Measurements from ENCODE around the gene TRAPPC12.
"Not testable (repeated sequence)": the region's sequence is repeated elsewhere in the genome, so short reads cannot be mapped to it uniquely, and the experiment has no call there.

TRAPPC12 gene

DNA sequence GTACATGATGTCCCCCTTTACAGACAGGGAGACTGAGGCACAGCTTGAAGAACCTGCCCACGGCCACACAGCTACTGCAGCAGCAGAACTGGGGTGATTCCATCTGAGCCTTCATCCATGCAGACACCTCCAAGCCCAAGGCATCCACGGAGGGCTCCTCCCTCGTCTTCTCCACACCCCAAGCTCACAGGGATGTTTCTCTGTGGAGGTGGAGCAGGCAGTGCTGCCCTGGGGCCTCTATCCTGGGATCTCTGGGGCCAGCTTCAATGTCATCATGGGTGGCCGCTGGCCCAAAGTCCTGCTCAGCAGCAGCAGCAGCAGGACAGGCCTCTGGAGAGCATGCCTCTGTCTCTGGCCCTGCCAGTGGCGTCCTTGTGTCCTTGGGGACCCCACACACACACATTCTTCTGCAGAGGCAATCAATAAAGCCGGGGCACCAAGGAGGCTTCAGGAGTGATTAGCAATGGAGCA is 108.6 kb downstream of the TRAPPC12 start:
- DNase-seq: no peak

DNA sequence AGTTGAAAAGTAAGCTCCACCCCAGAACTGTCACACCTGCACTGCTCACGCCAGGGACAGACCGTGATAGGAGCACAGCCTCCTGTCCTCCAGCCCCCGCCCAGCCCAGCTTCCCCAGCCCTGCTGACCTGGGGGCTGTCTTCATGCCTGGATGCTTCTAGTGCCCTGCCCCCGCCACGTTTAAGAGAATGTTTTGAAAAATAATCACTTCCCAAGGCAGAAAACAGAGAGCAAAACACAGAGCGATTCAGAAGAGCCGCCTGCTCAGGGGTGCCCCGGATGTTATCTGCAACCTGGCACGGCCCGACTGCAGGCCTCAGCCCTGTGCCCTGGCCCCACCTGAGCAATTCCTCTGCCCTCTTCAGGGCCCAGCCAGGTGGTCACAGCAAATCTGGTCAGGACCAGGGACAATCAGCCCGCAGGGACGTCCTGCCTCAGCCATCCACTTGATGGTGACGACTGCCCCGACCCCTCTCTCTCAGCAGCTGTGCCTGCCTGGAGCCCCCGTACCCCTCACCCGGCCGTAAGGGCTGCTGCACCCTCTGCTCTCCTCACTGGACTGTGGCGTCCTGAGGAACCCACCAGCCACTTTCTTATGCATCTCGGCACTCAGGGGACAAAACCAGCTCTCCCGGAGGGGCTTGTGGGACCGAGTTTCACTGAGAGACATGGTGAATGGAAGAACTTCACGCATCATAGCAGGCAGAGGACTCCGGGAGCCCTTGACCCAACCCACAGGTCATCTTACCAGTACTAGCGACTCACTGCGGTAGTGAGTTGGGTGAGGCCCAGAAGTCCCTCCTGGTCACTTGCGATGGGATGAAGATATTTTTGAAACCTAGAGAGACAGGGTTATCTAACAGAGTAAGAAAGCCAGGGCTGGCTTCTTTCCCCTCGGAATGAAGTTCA is 109.6 kb downstream of the TRAPPC12 start:
- no peak for DNase-seq

DNA sequence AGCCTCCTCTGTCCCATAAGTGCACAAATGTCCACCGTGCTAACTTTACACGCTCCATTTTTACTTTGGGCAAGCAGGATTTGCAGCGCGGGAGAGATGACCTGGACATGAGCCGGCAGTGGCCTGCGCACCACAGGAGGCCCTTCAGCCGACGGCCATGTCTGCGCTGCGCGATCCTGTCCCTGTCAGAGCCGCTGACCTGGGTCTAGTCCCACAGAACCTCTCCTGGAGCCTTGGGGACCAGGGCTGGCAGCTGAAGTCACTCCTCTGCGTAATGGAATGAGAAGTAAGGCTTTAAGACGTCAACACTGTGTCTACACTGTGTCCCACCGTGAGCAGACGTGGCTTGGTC is 110.2 kb downstream of the TRAPPC12 start:
- no peak for DNase-seq

DNA sequence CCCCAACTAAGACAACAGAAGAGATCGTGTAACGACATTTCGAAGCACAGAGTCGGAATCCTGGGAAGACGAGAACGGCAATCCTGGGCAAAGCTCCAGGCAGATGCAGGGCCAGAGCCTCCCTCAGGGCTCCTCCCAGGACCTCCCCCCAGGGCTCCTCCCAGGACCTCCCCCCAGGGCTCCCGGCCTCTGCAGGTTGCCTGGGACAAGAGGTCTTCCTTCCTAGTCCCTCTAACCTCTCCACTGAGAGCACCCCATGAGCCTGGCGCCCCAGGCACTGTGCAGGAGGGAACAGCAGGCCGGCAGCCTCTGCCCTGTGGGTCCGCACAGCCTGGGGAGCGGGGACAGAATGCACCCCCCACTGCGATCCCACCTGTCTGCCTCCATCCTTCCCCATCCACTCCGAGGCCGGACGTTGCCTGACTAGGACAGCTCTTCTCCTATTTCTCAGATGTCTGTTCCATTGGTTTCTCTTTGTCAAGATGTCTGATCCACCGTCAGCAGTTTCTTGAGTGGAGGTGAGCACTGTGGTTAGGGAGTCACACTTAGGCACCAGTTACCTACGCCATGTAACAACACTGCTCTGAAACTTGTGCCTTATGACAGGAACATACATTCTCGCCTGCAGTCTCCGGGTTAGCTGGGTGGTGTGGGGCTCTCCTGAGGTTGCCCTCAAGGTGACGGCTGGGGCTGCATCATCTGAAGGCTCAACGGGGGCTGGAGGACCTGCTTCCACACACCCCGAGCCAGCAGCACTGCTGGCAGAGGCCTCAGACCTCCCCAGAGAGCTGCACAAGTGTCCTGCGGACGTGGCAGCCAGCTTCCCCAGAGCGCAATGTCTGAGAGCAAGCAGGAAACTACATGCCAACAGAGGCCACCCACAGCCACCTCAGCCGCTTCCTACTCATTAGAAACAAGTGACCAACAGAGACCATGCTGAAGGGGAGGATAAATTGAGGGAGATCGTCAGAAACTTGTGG is 111.0 kb downstream of the TRAPPC12 start:
- DNase-seq: peak; percentile 47

DNA sequence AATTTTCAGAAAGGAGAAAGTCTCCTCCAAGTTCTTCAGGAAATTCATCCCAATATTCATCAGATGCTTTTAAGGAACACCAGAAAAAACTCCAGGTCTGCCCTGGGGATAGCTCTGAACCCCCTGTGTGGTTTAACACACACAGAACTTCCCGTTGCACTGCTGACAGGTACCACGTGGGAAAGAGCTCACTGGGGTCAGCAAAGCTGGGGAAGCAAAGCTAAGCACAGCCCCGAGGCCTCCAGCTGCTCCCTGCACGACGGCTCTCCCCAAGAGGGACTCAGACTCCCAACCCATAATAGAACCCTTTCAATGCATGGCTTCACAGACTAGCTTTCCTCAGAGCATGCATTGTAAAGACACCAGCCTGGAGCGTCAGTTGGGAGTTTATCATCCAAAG is 111.8 kb downstream of the TRAPPC12 start:
- DNase-seq: peak; percentile 18

DNA sequence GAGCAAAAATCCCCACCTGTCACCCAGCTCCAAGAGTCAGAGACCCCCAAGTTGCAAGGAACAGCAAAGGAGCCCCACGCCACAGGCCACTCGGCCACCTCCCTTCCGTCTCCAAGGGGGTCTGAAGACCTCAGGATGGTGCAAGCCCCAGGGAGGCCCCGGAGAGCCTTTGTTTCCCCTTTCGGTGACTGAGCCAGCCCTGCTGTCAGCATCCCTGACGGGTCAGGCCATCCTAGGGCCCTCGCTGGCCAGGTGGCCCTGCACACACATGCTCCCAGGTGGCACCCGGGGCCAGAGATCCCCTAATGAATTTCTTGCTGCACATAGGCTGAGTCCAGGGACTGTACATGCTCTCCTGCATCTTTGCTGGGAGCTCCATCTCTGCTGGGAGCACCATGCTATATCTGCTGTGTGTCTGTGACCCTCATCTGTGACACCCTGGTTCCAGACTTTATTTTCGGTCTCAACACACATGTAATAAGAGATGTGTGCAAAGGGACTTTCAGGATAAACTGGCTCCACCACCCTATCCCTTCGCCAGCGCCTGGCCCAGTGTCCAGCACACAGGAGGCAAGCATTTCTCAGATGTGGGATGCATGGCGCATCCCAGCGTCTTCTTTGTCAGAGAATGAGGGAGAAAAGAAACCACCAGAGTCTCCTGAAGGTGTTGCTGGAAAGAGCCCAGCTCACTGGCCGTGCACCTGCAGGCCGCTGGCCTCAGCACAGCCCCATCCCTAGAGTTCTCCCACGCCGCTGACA is 112.4 kb downstream of the TRAPPC12 start:
- no peak for DNase-seq

DNA sequence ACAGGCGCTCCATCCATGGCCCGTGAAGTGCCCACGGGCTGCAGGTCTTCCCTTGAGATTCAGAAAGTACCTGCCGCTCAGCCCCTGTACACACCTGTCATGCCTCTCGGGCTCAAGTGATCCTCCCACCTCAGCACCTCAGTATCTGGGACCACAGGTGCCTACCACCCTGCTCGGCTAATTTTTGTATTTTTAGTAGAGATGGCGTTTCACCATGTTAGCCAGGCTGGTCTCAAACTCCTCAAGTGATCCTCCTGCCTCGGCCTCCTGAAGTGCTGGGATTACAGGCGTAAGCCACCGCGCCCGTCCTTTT is 112.9 kb downstream of the TRAPPC12 start:
- DNase-seq: not testable (repeated sequence)

DNA sequence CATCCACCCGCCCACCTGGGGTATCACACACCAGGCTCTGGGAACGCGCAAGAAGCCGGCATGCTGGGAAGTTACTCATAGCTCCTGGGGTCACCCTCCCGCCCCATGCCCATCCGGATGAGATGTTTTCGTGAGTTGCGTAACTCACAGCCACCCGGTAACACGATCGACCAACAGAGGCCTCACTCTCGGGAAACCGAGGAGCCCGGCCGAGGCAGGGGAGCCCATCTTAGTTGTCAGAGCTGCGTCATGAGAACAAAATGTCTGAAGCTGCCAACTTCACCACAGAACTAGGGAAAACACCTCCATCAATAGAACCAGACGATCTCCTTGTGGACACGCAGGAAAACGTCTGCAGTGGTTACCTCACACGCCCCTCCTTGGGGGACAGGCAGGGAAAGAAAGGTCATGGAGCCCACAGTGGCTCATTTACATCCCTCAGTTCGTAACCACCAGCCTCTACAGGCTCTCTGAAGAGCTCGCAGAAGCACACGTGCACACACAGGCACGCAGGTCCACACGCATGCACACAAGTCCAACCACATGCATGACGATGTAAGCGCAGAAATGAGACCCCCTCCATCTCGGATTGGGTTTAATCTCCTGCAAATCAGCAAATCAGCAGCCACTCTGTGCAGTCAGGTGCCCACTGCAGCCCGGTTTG is 113.6 kb downstream of the TRAPPC12 start:
- no peak for DNase-seq

DNA sequence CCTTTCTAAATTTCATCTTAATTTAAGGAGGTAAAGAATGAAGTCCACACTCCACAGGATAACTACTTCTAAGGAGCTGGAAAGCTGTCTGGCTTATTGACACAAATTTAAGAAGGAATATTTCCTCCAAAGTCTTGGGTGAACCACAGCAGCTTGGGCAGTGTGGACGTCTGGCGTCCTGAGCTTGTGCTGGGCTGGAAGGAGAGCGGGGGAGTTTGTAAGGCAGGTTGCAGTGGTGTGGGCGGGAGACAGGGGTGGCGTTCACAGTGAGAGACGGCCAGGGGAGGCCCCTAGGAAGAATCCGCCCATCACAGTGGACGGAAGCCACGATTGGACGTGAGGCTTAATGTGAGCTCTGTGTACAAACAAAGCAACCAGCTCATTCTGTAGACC is 114.1 kb downstream of the TRAPPC12 start:
- DNase-seq: no peak

DNA sequence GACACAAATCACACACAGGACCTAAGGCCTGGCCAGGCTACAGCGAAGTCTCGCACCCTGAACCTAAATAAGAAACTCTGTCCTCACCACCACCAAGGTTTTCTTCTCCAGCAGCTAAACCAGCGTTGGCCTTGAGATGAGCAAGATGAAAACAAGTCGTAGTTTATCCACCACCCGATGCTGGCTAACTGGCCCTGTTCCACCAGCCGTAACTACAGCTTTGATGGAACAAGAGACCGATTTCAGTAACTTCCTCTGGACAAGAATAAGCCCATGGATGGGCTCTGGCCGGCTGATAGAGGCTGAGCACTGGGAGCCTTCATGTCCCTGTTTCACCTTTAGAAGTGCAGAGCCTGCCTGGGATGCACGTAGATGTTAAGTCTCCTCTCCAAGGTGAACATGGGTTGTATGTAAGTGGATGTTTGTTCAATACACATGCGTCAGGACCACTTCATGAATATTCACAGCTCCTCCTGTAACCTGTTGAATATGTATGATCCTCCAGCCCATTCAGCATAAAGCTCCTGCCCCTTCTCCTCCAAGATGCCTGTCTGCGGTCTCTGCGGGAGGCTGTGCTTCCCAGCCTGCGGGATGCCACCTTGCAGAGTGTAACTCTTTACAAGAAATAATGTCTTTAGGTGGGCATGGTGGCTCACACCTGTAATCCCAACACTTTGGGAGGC is 115.6 kb downstream of the TRAPPC12 start:
- no peak for DNase-seq

DNA sequence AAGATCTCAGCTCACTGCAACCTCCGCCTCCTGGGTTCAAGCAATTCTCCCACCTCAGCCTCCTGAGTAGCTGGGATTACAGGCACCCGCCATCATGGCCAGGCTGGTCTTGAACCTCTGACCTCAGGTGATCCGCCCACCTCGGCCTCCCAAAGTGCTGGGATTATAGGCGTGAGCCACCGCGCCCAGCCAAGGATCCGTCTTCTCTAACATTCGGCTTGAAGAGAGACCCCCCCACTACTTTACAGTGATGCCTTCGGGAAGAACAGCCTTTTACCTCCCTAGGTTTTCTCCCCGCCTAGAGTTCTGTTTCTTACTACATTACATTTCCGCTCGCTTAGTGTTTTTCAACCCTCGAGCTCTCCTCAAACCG is 117.2 kb downstream of the TRAPPC12 start:
- DNase-seq: not testable (repeated sequence)

DNA sequence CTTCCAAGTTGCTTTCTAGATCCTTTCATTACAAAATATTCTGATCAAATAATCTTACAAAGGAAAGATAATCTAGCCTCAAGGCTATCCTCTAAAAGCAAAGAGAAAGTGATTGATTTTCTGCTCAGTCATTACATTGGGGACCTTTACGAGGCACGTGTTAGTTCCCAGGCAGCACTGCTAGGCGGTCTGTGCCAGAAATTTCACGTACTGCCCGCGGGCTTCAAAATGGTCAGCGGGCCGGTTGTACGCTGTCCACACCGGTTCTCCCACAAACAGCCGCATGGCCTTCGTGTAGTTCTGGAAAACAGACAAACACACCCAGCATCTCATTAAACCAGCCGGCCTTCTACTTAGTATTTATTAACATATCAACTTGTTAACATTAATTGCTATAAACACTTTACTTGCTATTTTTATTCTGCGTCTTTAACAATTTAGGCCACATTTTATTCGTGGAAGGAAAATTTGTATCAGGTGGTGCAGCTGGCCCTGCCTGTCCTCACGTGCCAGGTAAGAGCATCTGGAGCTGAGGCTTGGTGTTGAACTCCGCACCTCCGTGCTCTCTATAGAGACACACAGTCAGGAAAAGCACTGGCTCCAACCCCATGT is 119.4 kb downstream of the TRAPPC12 start:
- no peak for DNase-seq

DNA sequence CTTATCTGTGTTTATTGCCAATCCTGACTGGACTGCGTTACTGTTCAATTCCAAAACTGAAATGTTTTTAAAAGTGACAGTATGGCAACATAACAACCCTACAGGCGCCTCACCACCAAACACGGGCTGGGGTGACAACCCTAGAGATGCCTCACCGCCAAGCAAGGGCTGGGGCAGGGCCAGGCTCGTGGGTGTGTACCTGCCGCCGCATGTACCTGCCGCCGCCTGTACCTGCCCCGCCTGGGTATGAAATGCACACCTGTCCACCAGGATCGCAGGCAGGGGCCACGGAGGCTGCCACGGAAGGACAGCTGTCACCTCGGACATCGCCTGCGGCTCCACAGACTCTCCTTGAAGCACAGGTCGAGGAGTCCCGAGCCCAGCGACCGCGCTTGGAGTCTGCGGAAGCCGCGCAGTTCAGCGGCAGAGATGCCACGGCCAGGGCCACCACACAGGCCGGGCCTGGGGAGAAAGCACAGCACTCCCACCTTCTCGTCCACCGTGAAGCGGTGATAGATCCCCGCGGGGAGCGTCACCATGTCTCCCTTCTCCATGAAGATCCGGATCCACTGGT is 120.9 kb downstream of the TRAPPC12 start:
- no peak for DNase-seq

DNA sequence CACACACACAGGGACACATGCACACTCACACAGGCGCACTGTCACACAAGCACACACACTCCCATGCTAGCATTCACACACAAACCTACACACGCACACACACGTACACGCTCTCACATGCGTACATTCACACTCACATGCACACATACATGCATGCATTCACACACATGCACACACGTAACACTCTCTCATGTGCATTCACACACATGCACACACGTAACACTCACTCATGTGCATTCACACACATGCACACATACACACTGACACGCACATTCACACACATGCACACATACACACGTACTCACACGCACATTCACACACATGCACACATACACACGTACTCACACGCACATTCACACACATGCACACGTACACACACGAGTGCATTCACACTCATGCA is 123.6 kb downstream of the TRAPPC12 start:
- no peak for DNase-seq

DNA sequence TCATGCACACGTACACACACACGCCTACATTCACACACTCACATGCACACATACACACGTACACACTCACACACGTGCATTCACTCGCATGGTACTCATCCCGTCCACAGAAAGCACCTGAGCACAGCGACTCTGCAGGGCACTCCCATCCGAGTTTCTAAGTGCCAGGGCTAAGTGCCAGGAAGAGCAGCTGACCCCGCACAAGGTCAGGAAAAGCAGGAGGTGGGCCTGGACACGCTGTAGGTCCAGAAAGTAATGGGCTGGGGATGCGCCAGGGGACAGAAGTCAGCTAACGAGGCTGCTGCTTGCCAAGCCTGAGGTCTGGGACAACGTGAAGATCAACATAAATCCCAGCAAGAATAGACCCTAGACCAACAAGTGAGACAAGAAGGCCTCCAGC is 124.0 kb downstream of the TRAPPC12 start:
- no peak for DNase-seq

DNA sequence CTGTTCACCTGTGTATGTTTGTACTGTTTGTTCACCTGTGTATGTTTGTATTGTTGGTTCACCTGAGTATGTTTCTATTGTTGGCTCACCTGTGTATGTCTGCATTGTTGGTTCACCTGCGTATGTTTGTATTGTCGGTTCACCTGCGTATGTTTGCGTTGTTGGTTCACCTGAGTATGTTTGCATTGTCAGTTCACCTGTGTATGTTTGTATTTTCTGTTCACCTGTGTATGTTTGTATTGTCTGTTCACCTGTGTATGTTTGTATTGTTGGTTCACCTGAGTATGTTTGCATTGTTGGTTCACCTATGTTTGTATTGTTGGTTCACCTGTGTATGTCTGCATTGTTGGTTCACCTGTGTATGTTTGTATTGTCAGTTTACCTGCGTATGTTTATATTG is 125.2 kb downstream of the TRAPPC12 start:
- no peak for DNase-seq

DNA sequence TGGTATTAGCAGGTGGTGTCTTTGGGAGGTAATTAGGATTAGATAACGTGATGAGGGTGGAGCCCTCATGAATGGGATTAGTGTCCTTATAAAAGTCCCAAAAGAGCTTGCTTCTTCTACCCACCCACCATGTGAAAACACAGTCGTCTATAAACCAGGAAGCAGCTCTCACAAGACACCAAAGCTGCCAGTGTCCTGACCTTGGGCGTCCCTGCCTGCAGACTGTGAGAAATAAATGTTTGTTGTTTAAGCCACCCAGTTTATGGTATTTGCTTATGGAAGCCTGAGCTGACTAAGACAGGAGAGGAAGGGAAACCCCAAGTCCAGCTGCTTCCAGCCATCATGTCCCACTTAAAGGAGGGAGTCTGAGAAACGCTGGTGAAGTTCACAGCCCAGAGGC is 126.3 kb downstream of the TRAPPC12 start:
- no peak for DNase-seq

DNA sequence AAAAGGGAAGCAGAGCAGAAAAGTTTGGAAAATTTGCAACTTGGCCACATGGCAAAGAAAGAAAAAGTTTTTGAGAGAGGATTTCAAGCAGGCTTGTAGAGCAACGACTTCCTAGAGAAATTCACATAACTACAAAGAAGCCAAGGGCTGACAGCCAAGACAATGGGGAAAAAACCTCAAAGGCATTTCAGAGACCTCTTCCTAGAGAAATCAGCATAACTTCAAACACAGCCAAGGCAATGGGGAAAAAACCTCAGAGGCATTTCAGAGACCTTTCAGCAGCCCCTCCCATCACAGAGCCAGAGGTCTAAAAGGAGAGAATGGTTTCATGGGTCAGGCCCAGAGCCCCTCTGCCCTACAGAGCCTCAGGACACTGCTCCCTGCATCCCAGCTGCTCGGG is 132.6 kb downstream of the TRAPPC12 start:
- no peak for DNase-seq

DNA sequence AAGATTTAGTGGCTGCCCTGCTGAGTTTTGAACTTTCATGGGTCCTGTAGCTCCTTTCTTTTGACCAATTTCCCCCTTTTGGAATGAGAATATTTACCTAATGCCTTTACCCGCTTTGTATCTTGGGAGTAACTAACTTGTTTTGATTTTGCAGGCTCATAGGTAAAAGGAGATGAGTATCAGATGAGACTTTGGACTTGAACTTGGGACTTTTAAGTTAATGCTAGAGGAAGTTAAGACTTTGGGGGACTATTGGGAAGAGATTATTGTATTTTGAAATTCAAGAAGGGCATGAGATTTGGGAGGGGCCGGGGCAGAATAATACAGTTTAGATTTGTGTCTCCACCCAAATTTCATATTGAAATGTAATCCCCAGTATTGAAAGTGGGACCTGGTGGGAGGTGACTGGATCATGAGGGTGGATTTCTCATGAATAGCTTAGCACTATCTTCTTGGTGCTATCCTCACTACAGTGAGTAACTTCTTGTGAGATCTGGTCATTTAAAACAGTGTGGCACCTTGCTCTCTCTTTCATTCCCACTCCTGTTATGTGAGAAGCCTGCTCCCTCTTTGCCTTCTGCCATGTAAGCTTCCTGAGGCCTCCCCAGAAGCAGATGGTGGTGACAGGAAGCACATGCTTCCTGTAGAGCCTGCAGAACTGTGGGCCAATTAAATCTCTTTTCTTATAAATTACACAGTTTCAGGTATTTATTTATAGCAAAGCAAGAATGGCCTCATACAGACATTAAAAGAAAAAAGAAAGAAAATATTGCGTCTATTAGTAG is 133.7 kb downstream of the TRAPPC12 start:
- DNase-seq: no peak

DNA sequence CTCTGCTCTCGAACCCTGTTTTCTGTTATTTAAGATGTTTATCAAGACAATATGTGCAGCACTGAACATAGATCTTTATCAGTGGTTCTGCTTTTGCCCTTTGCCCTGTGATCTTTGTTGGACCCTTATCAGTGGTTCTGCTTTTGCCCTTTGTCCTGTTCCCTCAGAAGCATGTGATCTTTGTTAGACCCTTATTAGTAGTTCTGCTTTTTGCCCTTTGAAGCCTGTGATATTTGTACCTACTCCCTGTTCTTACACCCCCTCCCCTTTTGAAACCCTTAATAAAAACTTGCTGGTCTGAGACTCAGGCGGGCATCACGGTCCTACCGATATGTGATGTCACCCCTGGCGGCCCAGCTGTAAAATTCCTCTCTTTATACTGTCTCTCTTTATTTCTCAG is 135.9 kb downstream of the TRAPPC12 start:
- not testable (repeated sequence) for DNase-seq
